NCI-H1930 (cell line): ENCODE measurements around the gene KANK3.
"Not testable (repeated sequence)": the region's sequence is repeated elsewhere in the genome, so short reads cannot be mapped to it uniquely, and the experiment has no call there.

ENCODE experiments used
- DNase-seq, 2 experiments: peaks; one replicate each; lab custom pipeline; 2025; lab: John Stamatoyannopoulos, UW

KANK3 gene

DNA sequence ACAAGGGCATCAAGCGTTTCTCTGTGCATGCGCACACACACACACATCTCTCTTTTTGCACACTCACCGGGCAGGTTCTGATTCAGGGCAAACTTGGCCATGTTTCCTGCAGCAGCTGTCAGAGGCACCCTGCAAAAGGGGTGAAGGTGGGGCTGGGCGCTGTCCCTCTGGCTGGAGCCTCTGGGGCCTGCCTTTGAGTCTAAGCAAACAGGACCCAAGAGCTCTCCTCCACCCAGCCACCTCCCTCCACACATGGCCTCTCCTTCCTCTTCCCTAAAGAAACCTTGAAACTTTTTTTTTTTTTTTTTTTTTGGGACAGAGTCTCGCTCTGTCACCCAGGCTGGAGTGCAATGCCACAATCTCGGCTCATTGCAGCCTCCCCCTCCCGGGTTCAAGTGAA lies 5.3 kb downstream of the KANK3 start:
- no peak for DNase-seq

DNA sequence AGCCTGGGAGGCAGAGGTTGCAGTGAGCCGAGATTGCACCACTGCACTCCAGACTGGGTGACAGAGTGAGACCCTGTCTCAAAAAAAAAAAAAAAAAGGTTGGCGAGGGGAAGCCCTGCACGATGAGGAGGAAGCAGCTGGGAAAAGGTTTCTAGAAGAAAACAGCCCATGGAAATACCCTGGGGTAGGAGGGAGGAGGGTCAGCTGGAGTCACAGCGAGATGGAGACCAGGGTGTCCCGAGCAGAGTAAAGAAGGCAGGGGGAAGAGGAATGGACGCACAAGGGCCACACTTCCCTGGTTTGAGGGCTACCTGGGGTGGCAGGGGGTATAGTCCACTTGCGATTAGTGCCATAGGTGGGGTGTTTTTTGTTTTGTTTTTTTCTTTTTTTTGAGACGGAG lies 6.4 kb downstream of the KANK3 start:
- DNase-seq = no peak

DNA sequence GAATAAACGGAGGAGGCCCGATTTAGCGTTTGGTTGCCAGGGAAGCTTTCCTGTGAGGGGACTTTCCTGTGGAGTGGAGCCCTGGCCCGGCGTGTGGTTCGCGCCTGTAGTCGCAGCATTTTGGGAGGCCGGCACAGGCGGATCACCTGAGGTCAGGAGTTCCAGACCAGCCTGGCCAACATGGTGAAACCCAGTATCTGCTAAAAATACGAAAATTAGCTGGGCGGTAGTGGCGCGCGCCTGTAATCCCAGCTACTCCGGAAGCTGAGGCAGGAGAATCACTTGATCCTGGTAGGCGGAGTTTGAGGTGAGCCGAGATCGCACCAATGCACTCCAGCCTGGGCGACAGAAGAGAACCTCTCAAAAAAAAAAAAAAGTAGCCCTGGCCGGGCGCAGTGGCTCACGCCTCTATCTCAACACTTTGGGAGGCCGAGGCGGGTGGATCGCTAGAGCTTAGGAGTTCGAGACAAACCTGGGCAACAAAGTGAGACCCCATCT lies 6.9 kb downstream of the KANK3 start:
- no peak for DNase-seq

DNA sequence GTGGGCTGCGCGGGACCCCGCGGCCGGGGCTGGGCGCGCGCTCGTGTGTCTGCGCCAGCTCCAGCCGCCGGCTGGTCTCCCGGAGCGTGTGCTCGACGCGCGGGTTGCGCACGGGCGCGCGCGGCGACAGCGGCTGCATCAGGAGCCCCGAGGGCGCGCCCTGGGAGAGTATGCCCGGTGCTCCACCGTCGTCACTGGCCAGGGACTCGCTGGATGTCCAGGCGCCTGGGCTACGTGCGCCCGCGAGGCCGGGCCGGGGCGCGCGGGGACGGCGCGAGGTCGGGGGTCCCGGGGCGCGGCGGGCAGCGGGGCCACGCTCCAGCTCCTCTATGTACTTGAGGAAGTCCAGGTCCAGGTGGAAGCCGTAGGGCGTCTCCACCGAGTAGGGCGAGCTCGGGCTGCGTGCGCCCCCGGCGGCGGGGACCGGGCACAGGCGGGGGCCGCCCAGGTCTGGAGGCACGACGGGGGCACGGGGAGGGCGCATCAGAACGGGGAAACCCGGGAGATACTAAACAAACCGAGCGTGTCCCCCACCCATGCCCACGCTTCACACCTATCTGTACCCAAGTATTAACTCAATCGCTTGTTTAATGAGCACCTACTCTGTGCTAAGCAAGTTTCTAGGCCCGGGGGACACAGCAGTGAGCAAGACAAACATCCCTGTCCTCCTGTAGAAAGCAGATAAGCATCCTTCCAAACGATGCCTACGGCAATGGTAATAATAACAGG lies 7.6 kb downstream of the KANK3 start:
- no peak for DNase-seq

DNA sequence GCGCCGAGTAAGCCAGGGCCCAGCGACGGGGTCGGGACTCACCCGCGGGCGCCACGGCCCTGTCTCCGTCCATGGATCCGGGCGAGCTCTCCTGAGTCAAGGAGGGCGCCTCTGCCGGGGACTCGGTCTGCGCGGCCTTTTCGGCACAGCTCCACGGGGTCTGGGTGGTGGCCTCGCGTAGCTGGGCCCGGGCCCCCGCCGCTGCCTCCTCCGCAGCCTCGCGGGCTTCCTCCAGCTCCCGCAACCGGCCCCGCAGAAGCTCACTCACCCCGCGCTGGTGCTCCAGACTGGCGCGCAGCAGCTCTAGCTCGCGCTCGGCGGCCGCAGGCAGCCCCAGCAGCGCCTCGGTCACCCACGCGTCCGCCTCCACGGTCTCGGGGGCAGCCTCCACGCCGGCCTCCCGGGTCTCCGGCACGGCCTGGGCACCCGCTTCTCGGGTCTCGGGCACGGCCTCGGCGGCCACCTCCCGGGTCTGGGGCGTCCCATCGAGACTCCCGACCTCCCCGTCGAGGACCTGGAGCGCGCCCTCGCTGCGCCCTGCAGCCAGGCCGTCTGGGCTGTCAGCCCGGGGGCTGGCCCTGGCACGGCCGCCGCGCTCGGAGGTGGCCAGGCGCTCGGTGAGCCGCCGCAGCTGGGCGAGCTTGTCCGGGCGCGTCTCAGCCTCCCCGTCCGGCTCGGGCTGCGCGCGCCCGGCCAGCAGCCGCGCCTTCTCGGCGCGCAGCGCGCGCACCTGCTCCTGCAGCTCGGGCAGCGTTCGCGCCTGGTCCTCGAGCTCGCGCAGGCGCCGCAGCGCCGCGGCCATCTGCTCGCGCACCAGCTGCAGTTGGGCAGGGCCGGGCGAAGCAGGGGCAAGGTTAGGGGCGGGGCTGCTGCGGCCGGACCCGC lies 8.4 kb downstream of the KANK3 start:
- DNase-seq = peak in 1 of 2 experiments; percentile 44

DNA sequence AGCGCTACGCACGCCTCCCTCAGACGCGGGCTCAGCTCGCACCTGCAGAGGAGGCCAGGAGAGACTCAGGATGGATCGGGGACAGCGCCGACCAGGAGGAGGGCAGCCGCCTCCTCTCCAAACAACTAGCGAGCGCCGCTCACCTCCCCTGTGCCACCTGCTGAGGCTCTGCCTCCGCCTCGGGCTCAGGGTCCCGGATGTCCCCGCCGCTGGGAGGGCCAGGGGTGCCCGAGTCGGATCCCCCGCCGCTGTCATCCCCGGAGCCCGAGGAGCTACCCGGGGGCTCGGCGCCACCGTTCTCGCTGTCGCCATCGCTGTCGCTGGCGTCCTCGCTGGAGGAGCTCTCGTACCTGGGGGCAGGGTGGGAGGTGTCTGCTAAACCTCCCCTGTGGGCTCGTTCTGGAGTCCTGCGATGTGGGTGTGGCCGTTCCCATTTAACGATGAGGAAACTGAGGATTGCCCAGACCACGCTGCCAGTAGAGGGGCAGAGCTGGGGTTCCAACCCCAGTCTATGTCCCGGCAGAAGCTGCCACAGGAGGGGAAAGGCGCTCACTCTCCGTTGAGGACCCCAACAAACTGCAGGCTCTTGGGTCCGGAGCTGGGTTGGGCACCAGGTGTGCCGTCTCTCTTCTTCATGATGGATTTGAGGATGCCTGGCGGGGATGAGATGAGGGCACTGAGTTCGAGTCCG lies 9.2 kb downstream of the KANK3 start:
- no peak for DNase-seq

DNA sequence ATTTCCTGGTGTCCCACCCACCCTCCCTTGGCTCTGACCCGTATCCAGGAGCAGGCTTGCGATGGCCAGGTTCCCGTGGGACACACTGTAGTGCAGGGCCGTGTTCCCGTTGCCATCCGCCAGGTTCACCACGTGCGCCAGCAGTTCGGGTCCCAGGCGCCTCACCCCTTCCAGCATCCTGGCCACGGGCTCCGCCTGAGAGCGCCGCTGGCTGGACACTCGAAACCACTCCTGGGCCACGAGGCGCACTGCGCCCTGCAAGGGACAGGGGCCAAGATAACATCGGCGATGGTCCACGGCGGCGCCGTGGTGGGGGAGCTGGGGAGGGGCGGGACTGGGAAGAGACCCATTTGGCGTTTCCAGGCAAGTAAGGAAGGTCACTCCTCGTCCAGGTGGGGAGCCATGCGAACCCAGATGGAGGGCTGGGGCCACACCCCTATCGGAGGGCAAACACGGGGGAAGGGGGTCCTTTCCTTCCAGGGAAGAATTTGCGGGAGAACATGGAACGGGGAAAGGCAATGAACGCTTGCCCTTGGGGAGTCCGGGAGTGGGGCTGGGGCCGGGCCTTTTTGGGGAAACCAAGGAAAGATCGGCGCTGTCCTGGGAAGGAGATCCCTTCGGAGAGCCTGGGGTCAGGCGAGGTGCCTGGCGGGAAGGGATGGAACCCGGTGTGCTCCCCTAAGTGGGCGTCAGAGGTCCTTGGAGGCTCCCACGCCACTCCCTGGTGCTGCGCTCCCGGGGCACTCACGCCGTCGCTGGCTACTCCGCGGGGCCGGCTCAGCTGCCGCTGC lies 9.9 kb downstream of the KANK3 start:
- no peak for DNase-seq

DNA sequence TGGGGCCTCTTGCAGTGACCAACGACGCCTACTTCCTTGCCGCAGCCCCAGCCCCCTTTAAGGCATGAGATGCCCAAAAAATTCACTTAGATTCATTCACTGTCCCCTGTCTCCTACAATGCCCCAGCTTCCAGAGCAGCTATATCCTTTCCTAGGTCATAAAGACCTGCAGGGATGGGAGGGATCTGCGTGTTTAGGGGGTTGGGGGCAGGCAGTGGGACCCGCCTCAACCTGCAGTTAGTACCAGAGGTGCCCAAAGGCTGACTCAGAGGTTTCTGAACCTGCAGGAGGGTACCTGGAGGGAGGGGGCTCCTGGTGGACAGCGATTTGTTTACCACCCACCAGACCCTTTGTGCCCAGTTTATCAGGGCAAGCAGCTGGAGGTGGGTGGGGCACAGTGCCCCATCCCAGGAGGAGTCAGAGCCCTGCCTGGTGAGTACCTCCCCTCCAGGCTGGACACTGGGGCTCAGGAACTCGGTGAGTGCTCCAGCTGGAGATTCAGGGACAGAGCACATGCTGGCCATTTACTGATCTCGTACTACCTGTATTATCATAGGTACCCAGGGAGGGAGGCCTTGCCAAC lies 11.7 kb downstream of the KANK3 start:
- DNase-seq = no peak

DNA sequence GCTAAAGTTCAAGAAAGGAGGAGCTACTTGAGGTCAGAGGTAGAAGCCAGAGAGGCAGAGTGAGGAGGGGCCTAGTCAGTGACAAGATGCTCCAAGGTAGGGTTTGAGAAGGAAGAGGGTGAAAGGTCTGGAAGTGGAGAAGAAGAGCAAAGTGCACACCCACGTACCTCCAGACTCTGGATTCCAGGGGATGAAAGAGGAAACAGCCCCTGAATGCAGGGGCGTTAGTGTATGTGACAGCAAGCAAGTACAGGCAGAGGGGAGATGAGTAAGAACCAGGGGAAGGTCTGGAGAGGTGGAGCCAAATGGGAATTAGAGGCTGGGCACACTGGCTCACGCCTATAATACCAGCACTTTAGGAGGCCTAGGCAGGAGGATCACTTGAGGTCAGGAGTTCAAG lies 13.1 kb downstream of the KANK3 start:
- no peak for DNase-seq

DNA sequence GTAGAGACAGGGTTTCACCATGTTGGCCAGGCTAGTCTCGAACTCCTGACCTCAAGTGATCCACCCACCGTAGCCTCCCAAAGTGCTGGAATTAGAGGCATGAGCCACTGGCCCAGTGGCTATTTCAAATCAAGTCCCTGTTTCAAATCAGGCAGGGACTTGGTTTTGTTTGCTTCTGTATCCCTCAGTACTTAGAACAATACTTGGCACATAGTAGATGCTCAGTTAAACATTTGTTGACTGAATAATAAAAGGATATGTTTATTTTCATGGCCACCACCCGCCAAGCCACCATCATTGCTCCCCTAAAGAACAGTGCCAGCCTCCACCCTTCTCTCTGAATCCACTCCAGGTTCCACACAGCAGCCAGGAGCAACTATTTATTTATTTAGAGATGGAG lies 17.6 kb downstream of the KANK3 start:
- DNase-seq = no peak

DNA sequence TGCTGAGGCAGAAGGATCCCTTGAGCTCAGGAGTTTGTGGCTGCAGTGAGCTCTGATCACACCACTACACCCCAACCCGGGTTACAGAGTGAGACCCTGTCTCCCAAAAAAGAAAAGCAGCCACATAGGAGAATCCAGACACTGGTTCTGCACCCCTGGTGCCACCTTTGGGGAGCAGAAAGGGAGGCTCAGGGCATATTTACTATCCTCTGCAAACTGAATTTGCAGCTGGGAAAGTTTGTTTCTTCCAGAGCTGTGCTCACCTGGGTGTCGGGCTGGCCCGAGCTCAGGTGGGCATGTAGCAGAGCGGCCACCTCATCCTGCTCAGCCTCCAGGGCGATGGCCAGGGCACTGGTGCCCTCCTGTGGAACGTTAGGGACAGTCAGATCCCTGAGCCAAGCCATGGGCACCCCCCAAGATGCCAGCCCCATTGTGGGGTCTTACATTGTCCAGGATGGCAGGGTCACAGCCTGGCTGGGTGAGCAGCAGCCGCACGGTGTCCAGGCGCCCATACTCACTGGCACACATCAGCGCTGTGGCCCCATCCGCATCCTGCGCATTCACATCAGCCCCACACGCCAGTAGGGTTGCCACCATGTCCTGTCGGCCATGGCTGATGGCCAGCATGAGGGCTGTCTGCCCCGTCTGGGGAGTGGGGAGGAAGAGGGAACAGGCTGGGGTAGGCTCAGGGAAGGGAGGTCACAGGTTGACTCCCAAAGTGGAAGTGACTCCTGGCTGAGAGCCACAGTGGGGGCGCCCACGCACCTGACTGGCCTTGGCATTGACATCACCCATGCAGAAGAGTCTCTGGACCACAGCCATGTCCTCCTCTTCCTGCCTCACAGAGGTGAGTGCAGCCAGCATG lies 18.6 kb downstream of the KANK3 start:
- no peak for DNase-seq

DNA sequence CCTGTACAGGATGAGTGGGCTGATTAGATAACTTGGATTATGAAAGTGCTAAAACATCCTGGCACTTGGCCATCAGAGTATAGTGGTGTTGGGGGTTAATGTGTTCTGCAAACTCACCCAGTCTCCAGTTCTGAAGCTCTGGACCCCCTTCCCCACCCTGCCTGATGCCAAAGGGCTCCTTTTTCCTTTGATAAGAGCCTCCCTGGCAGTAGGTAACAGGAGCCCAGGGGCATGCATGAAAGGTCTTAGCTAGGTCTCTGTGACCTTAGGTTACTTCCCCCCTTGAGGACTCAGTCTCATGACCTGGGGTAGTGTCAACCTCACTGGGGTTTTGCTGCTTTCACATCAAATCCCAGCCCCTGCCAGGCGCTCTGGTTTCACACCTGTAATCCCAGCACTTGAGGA lies 19.3 kb downstream of the KANK3 start:
- no peak for DNase-seq

DNA sequence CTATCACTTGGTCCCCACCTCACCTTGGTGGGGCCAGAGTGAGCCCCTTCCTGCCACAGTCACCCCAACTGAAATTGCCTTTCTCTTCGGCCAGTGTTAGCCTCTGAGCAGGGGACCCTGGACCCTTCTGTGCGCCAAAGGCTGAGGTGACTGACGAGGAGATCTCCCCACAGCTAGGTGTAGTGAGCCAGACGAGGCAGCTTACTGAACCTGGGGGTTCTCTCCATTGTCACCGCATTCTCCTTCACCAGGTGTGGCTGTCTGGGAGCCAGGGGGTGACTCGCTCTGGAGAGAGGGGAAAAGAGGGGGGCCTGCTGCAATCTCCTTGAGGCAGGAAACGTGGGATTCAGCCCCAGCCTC lies 20.4 kb downstream of the KANK3 start:
- no peak for DNase-seq

DNA sequence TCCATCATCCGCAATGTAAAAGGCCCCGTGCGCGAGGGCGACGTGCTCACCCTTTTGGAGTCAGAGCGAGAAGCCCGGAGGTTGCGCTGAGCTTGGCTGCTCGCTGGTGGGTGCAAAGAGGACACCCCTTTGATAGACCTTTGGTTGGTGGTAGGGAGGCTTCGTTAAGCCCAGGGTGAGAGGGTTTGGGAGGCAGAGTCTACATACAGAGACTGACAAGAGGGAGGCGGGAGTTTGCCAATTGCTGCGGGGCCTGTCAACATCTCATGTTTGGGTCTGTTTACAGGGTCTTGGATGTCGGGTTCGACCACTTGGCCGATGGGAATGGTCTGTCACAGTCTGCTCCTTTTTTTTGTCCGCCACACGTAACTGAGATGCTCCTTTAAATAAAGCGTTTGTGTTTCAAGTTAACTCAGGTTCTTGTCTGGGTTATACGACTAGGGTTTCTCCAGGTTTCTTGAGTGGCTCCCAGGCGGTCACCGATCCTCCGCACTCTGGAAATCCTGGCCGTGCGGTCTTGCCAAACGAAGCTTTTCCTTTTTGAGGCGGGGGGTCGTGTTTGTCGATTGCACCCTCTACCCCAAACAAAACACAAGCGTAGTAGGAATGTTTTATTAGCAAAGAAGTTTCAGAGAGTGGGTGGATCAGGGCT lies 20.9 kb downstream of the KANK3 start:
- no peak for DNase-seq

DNA sequence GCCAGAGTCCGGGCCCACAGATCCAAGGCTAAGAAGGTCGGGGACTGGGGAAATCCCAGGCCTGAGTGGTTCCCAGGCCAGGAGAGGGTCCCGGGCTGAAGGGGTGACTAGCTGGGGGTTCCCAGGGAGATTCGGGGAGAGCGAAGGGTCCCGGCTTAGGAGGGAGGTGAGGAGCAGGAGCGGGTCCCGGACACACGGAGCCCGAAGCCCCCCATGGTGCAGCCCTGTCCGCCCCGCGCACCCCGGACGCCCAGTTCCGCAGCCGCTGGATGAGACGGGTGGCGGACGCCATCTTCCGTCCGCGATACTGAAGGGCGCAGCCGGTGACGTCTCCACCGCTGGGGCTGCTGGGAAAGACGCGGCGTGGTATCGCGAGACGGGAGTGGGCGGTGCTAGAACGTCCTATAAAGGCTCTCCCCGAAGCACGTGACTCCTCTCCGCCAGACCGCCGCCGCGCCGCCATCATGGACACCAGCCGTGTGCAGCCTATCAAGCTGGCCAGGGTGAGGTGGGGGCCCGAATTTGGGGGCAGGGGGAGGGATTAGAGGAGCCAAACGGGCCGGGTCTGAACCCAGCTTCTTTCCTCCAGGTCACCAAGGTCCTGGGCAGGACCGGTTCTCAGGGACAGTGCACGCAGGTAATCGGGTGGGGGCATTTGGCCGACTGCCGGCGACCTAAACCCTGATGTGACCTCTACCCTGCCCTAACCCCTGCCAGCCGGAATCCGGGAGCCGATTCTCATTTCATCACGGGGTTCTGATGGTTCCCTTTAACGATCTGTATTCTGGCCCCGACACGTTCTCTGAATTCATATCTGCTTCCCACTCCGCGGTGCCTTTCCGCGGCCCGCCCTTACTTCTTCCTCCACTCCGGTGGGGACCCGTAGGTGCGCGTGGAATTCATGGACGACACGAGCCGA lies 21.7 kb downstream of the KANK3 start, which contains the start of the genes NDUFA7 and RPS28:
NDUFA7 (minus strand) TSS at position 309 of the 919 bp plus-strand sequence; CDS start at position 292, 17 bp downstream.
RPS28 (plus strand) TSS at position 430 of the 919 bp plus-strand sequence; CDS start at position 465, 35 bp downstream.
- DNase-seq = peak; percentile 78 to 91

DNA sequence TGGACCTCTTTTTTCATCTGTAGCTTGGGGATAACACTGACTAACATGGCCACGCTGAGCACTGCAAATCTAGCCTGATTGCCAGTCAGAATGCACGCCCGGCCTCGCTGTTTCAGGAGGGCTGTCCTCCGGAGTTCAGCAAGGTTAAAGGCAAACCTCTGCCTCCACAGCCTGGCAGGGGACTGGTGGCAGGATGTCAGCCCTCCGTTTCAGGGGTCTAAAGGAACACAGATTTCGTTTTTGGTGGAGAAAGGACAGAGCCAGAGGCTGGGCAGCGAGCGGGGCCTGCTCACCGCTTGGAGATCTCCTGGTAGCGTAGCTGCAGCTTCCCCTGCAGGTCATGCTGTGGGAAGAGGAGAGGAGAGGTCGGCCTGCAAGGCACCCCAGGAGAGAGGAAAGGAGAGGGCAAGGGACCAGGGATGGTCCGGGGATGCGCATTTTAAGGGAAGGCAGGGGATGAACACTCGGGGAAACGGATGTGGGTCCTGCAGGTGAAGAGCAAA lies 22.4 kb downstream of the KANK3 start:
- no peak for DNase-seq

DNA sequence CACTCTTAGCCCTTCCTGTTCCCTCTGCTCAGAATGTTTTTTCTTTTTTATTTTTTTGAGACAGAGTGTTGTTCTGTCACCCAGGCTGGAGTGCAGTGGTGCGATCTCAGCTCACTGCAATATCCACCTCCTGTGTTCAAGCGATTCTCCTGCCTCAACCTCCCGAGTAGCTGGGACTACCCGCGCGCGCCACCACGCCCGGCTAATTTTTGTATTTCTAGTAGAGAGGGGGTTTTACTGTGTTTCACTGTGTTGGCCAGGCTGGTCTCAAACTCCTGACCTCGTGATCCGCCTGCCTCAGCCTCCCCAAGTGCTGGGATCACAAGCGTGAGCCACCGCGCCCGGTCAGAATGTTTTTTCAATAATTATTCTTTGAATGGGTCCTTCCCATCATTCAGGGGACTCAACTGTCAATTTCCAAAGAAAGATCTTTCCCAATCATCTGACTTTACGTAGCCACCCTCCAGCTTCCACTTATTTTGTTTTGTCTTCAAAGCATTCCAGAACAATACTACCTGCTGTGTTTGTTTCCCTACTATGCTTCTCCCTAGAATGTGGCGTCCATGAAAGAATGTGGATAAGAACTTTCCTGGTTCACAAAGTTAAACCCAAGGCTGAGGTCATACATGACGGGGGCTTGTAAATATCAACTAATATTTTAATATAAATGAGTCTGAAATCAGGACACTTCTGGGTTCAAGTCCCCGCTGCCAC lies 23.1 kb downstream of the KANK3 start:
- DNase-seq = no peak

DNA sequence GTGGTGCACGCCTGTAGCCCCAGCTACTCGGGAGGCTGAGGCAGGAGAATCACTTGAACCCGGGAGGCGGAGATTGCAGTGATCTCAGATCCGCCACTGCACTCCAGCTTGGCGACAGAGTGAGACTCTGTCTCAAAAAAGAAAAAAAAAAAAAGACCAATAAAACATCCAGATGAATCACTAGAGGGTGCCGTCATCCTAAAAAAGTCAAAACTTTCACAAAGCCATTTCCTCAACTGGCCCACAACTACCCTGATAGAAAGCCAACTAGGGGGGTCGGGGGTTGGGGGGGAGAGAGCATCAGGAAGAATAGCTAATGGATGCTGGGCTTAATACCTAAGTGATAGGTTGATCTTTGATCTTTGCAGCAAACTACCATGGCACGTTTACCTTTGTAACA lies 24.2 kb downstream of the KANK3 start:
- DNase-seq = not testable (repeated sequence)
